Activated CD8-positive, alpha-beta memory T cell treated with anti-CD3 and anti-CD28 coated beads, Interleukin-2, amount 10 ng/mL, durations not matched to agents 7 days and 5 days (primary cell): Measurements from ENCODE around the gene SNX10. TPM values are rescaled to one million over a fixed set of nuclear protein-coding genes. Genes with fewer than 3 reads are reported as not detected.

Experiments
- ATAC-seq: fragments of 150-1000 bp; cut with Tn5 transposase; one replicate; pipeline ENCODE4 v1.10.0; 2021; ENCODE audit warnings: moderate library complexity
- CTCF ChIA-PET: fragments of 350-600 bp; sonication (Branson Sonifier 250); formaldehyde crosslinking; loops from one replicate; lab custom pipeline; 2021; ENCODE audit warnings: antibody characterized with exemption; lab: Charles Lee
- DNase-seq: peaks from one replicate; pipeline ENCODE4 v3.0.0-alpha.2; 2020
- H3K27ac Mint-ChIP-seq: one replicate; pipeline ENCODE4 v1.8.0; 2021; ENCODE audit warnings: mild to moderate bottlenecking, mixed read lengths
- H3K27me3 Mint-ChIP-seq: one replicate; pipeline ENCODE4 v1.8.0; 2021; ENCODE audit warnings: mixed read lengths
- H3K36me3 Mint-ChIP-seq: one replicate; pipeline ENCODE4 v1.8.0; 2021; ENCODE audit warnings: mild to moderate bottlenecking, mixed read lengths
- H3K4me1 Mint-ChIP-seq: one replicate; pipeline ENCODE4 v1.8.0; 2021; ENCODE audit warnings: mixed read lengths
- H3K4me3 Mint-ChIP-seq: one replicate; pipeline ENCODE4 v1.8.0; 2021; ENCODE audit warnings: mild to moderate bottlenecking, moderate library complexity, mixed read lengths
- H3K9me3 Mint-ChIP-seq: one replicate; pipeline ENCODE4 v1.8.0; 2022; ENCODE audit warnings: low read depth, mixed read lengths
- total RNA-seq, 2 experiments: library from RNA; stranded (reverse); gene quantifications; one replicate each; pipeline ENCODE4 v1.2.3, GENCODE V29; 2021

The SNX10 gene
- total RNA-seq, 2 experiments from 2014 or later, result 42.8 to 59.3 TPM

GRCh38 chr7:26409661-26410547, 118.2 kb downstream of the SNX10 start:
- peaks cover 61% of the 10 kb centered on the region for H3K27me3 Mint-ChIP-seq
- no peaks in the 10 kb centered on the region for H3K9me3 Mint-ChIP-seq
- H3K27ac Mint-ChIP-seq, result no peak overlapping the region
- no peak overlapping the region for H3K4me3 Mint-ChIP-seq
- CTCF ChIA-PET, result interaction anchor here (1.2 kb wide), 1 partner anchor 284 kb away, joined by 5 read pairs; no protein-coding TSS in a partner anchor
- no peaks in the 10 kb centered on the region for H3K36me3 Mint-ChIP-seq
- ATAC-seq (no peak), DNase-seq (no peak)
- no peaks in the 10 kb centered on the region for H3K4me1 Mint-ChIP-seq

- CTCF ChIA-PET, result interaction anchor here (1.0 kb wide), 1 partner anchor 9 kb away, joined by 3 read pairs; no protein-coding TSS in a partner anchor
- Mint-ChIP-seq H3K9me3 (no peaks in the 10 kb centered on the region), H3K27me3 (peaks cover 50% of the 10 kb centered on the region), H3K27ac (no peak overlapping the region), H3K4me1 (peaks cover 7% of the 10 kb centered on the region), H3K36me3 (no peaks in the 10 kb centered on the region), H3K4me3 (no peak overlapping the region)
- ATAC-seq (no peak), DNase-seq (no peak)
These were observed 121.5 kb downstream of the SNX10 start for GRCh38 chr7:26413007-26413691.

GRCh38 chr7:26416004-26416403, 124.3 kb downstream of the SNX10 start:
- Mint-ChIP-seq H3K4me1 (peaks cover 7% of the 10 kb centered on the region), H3K36me3 (no peaks in the 10 kb centered on the region), H3K4me3 (no peak overlapping the region), H3K9me3 (no peaks in the 10 kb centered on the region), H3K27ac (no peak overlapping the region), H3K27me3 (peaks cover 51% of the 10 kb centered on the region)
- CTCF ChIA-PET, result no interaction called here
- DNase-seq (no peak), ATAC-seq (no peak)

GRCh38 chr7:26417911-26418413, 126.3 kb downstream of the SNX10 start:
- Mint-ChIP-seq H3K27me3 (peaks cover 43% of the 10 kb centered on the region), H3K9me3 (no peaks in the 10 kb centered on the region), H3K27ac (no peak overlapping the region), H3K4me1 (peaks cover 7% of the 10 kb centered on the region), H3K4me3 (no peak overlapping the region), H3K36me3 (no peaks in the 10 kb centered on the region)
- no peak for ATAC-seq
- CTCF ChIA-PET, result interaction anchor here (1.4 kb wide), 1 partner anchor 30 kb away, joined by 3 read pairs; no protein-coding TSS in a partner anchor
- no peak for DNase-seq

GRCh38 chr7:26419198-26419597, 127.5 kb downstream of the SNX10 start:
- no peak overlapping the region for H3K4me3 Mint-ChIP-seq
- DNase-seq (no peak), ATAC-seq (no peak)
- H3K4me1 Mint-ChIP-seq, result peaks cover 7% of the 10 kb centered on the region
- no peak overlapping the region for H3K27ac Mint-ChIP-seq
- CTCF ChIA-PET, result no interaction called here
- peaks cover 36% of the 10 kb centered on the region for H3K27me3 Mint-ChIP-seq
- H3K36me3 Mint-ChIP-seq, result no peaks in the 10 kb centered on the region
- H3K9me3 Mint-ChIP-seq, result no peaks in the 10 kb centered on the region

- ATAC-seq (no peak), DNase-seq (no peak)
- H3K4me3 Mint-ChIP-seq, result no peak overlapping the region
- H3K27me3 Mint-ChIP-seq, result peaks cover 33% of the 10 kb centered on the region
- H3K27ac Mint-ChIP-seq, result no peak overlapping the region
- CTCF ChIA-PET, result no interaction called here
- no peaks in the 10 kb centered on the region for H3K36me3 Mint-ChIP-seq
- H3K9me3 Mint-ChIP-seq, result no peaks in the 10 kb centered on the region
- H3K4me1 Mint-ChIP-seq, result peaks cover 7% of the 10 kb centered on the region
These were observed 128.9 kb downstream of the SNX10 start for GRCh38 chr7:26420422-26421019.

- Mint-ChIP-seq H3K4me3 (no peak overlapping the region), H3K9me3 (no peaks in the 10 kb centered on the region), H3K27ac (no peak overlapping the region), H3K27me3 (peaks cover 31% of the 10 kb centered on the region), H3K36me3 (no peaks in the 10 kb centered on the region), H3K4me1 (no peaks in the 10 kb centered on the region)
- no peak for DNase-seq
- CTCF ChIA-PET, result interaction anchor here (1.3 kb wide), 1 partner anchor 10 kb away, joined by 3 read pairs; no protein-coding TSS in a partner anchor
- ATAC-seq, result no peak
These were observed 131.1 kb downstream of the SNX10 start for GRCh38 chr7:26422761-26423160.

- H3K36me3 Mint-ChIP-seq, result no peaks in the 10 kb centered on the region
These were observed 131.8 kb downstream of the SNX10 start for GRCh38 chr7:26423436-26423835.

More at GRCh38 chr7:26423436-26423835, 131.8 kb downstream of the SNX10 start:
- CTCF ChIA-PET, result interaction anchor here (1.3 kb wide), 1 partner anchor 10 kb away, joined by 3 read pairs; no protein-coding TSS in a partner anchor
- no peaks in the 10 kb centered on the region for H3K4me1 Mint-ChIP-seq
- no peaks in the 10 kb centered on the region for H3K9me3 Mint-ChIP-seq
- DNase-seq, result no peak
- H3K27ac Mint-ChIP-seq, result no peak overlapping the region
- H3K4me3 Mint-ChIP-seq, result no peak overlapping the region
- ATAC-seq, result no peak
- H3K27me3 Mint-ChIP-seq, result peaks cover 25% of the 10 kb centered on the region

Other genes with a start within 250 kb of the SNX10 start
- 10 to 100 TPM; 20.1 to 44.4 TPM for gene NFE2L3, start 139.7 kb upstream of the SNX10 start, total RNA-seq
- gene HNRNPA2B1, start 91.1 kb upstream of the SNX10 start, total RNA-seq, result 100 to 1,000 TPM; 768 to 857 TPM
- gene CBX3, start 90.1 kb upstream of the SNX10 start, total RNA-seq, result 100 to 1,000 TPM; 235 to 279 TPM